Liver (tissue), 9 donors: Measurements from ENCODE around the gene XXYLT1. TPM values are rescaled to one million over a fixed set of nuclear protein-coding genes. Genes with fewer than 3 reads are reported as not detected.

Experiments
- DNase-seq: peaks from one replicate; pipeline ENCODE4 v3.0.0-alpha.2; 2017; ENCODE audit warnings: low spot score
- H3K27ac ChIP-seq, 2 donors: one replicate each; pipeline ENCODE4 v1.7.0; 2013; ENCODE audit warnings: inconsistent platforms in 2 of 2, low read length in 2 of 2, control low read depth in 1 of 2, low read depth in 1 of 2, mild to moderate bottlenecking in 1 of 2
- H3K27me3 ChIP-seq, 4 donors: one replicate each; pipeline versions ENCODE4 v1.6.1 to v1.7.0; 2013; ENCODE audit warnings: low read length in 3 of 4, inconsistent platforms in 1 of 4, mild to moderate bottlenecking in 1 of 4, moderate library complexity in 1 of 4; ENCODE audit not compliant: control insufficient read depth in 4 of 4, insufficient read depth in 4 of 4
- H3K36me3 ChIP-seq, 4 donors: one replicate each; pipeline versions ENCODE4 v1.6.1 to v1.7.0; 2013; ENCODE audit warnings: low read length in 3 of 4, mild to moderate bottlenecking in 3 of 4, low read depth in 1 of 4, moderate library complexity in 1 of 4; ENCODE audit not compliant: control insufficient read depth in 4 of 4, insufficient read depth in 3 of 4
- H3K4me1 ChIP-seq, 4 donors: one replicate each; pipeline versions ENCODE4 v1.6.1 to v1.7.0; 2013; ENCODE audit warnings: low read length in 3 of 4, mild to moderate bottlenecking in 3 of 4, moderate library complexity in 1 of 4; ENCODE audit not compliant: control insufficient read depth in 4 of 4, insufficient read depth in 4 of 4
- H3K4me3 ChIP-seq, 3 donors: one replicate each; pipeline versions ENCODE4 v1.6.1 to v1.7.0; 2013; ENCODE audit warnings: low read length in 3 of 3, control low read depth in 1 of 3, low read depth in 1 of 3, mild to moderate bottlenecking in 1 of 3
- H3K9ac ChIP-seq, 2 donors: one replicate each; pipeline ENCODE4 v1.7.0; 2013; ENCODE audit warnings: low read length in 2 of 2, mild to moderate bottlenecking in 2 of 2, moderate library complexity in 2 of 2, control low read depth in 1 of 2, low read depth in 1 of 2
- H3K9me3 ChIP-seq, 4 donors: one replicate each; pipeline versions ENCODE4 v1.6.1 to v1.7.0; 2013; ENCODE audit warnings: low read length in 3 of 4; ENCODE audit not compliant: control insufficient read depth in 4 of 4
- ATF3 ChIP-seq: IDR thresholded peaks from 2 replicates; pipeline ENCODE4 v1.6.1; 2016; ENCODE audit warnings: antibody characterized with exemption
- CTCF ChIP-seq: fragments of 150-350 bp; IDR thresholded peaks from 2 replicates; pipeline ENCODE4 v1.5.1; 2017; ENCODE audit warnings: improper control_type of control experiment, low read depth, low read length; ENCODE audit not compliant: missing input control
- EGR1 ChIP-seq, 2 donors: IDR thresholded peaks; 2 replicates each; pipeline ENCODE4 v1.6.1; 2016 to 2018; ENCODE audit warnings: antibody characterized with exemption in 2 of 2, low read depth in 2 of 2
- FOXA1 ChIP-seq: IDR thresholded peaks from 2 replicates; pipeline ENCODE4 v1.6.1; 2016; ENCODE audit warnings: antibody characterized with exemption
- FOXA2 ChIP-seq: IDR thresholded peaks from 2 replicates; pipeline ENCODE4 v1.6.1; 2016; ENCODE audit warnings: antibody characterized with exemption
- GABPA ChIP-seq, 2 donors: IDR thresholded peaks in 1 of 2; conservative IDR thresholded peaks in 1 of 2; 2 replicates each; pipeline ENCODE4 v1.6.1; 2016; ENCODE audit warnings: antibody characterized with exemption in 2 of 2, mild to moderate bottlenecking in 1 of 2, moderate library complexity in 1 of 2
- HNF4A ChIP-seq, 2 donors: conservative IDR thresholded peaks; 2 replicates each; pipeline ENCODE4 v1.6.1; 2016; ENCODE audit warnings: antibody characterized with exemption in 2 of 2, mild to moderate bottlenecking in 2 of 2
- HNF4G ChIP-seq: IDR thresholded peaks from 2 replicates; pipeline ENCODE4 v1.6.1; 2016; ENCODE audit warnings: antibody characterized with exemption
- JUND ChIP-seq, 2 donors: IDR thresholded peaks; 2 replicates each; pipeline ENCODE4 v1.6.1; 2016; ENCODE audit warnings: antibody characterized with exemption in 2 of 2
- MAX ChIP-seq: IDR thresholded peaks from 2 replicates; pipeline ENCODE4 v1.6.1; 2016; ENCODE audit warnings: antibody characterized with exemption
- NR2F2 ChIP-seq: IDR thresholded peaks from 2 replicates; pipeline ENCODE4 v1.6.1; 2016; ENCODE audit warnings: antibody characterized with exemption
- RAD21 ChIP-seq, 2 donors: IDR thresholded peaks; 2 replicates each; pipeline ENCODE4 v1.6.1; 2016; ENCODE audit warnings: antibody characterized with exemption in 2 of 2, mild to moderate bottlenecking in 2 of 2
- REST ChIP-seq: IDR thresholded peaks from 2 replicates; pipeline ENCODE4 v1.6.1; 2016; ENCODE audit warnings: antibody characterized with exemption, mild to moderate bottlenecking
- RXRA ChIP-seq, 2 donors: IDR thresholded peaks; 2 replicates each; pipeline ENCODE4 v1.6.1; 2017 to 2018; ENCODE audit warnings: antibody characterized with exemption in 2 of 2, mild to moderate bottlenecking in 1 of 2
- SP1 ChIP-seq: IDR thresholded peaks from 2 replicates; pipeline ENCODE4 v1.6.1; 2018; ENCODE audit warnings: antibody characterized with exemption, mild to moderate bottlenecking
- TAF1 ChIP-seq: conservative IDR thresholded peaks from 2 replicates; pipeline ENCODE4 v1.6.1; 2016; ENCODE audit warnings: antibody characterized with exemption, mild to moderate bottlenecking
- YY1 ChIP-seq: IDR thresholded peaks from 2 replicates; pipeline ENCODE4 v1.6.1; 2016; ENCODE audit warnings: antibody characterized with exemption, mild to moderate bottlenecking
- ZBTB33 ChIP-seq: IDR thresholded peaks from 2 replicates; pipeline ENCODE4 v1.6.1; 2016; ENCODE audit warnings: antibody characterized with exemption
- WGBS: extraction: QIAGEN DNeasy Blood & Tissue Kit; methylation state at CpG from one replicate; pipeline ENCODE4 v1.1.7; 2013; 5-methylcytosine and 5-hydroxymethylcytosine counted together
- polyA plus RNA-seq, 2 donors: library from polyadenylated mRNA; stranded (reverse) in 1 of 2; unstranded in 1 of 2; fragments of 200-250 nt in 1 of 2; fragments of >200 nt in 1 of 2; fragmentation: Nextera tagmentation in 1 of 2; extraction: Ambion mirVana in 1 of 2; gene quantifications; one replicate each; pipeline versions ENCODE4 v1.2.1 to v1.2.3, GENCODE V29; 2013 to 2015
- total RNA-seq, 2 donors: library from RNA; depleted of rRNA; stranded (reverse); fragments of >200 nt; gene quantifications; one replicate each; pipeline ENCODE4 v1.2.3, GENCODE V29; 2014
- donor health status: healthy.
- donor health status: healthy.
- donor health status: healthy.
- donor health status: healthy.
- donor health status: healthy.

The XXYLT1 gene
- total and polyA plus RNA-seq, 4 donors: 0.93 to 7.6 (median 2.8) TPM

GRCh38 chr3:195213639-195214315, 57.2 kb downstream of the XXYLT1 start:
- H3K4me3 ChIP-seq: no peak overlapping the region
- H3K9ac ChIP-seq: no peak overlapping the region
- H3K36me3 ChIP-seq: no peaks in the 10 kb centered on the region
- peaks cover 0 to 9% (median 0%) of the 10 kb centered on the region in 4 donors for H3K4me1 ChIP-seq
- no peaks in the 10 kb centered on the region for H3K9me3 ChIP-seq
- DNase-seq: no peak
- WGBS: 92% methylated on average over 9 of the region's 9 CpGs
- no peak overlapping the region for H3K27ac ChIP-seq
- H3K27me3 ChIP-seq: no peaks in the 10 kb centered on the region
- TF ChIP-seq HNF4A (conservative IDR thresholded peaks at IDR 0.05): no peak
- TF ChIP-seq RXRA (IDR thresholded peaks at IDR 0.05): no peak
- TF ChIP-seq SP1: no peak
- no peak for TF ChIP-seq ATF3
- TF ChIP-seq HNF4G: no peak
- TF ChIP-seq REST: no peak
- TF ChIP-seq MAX: no peak
- TF ChIP-seq RAD21 (IDR thresholded peaks at IDR 0.05): no peak
- TF ChIP-seq GABPA (IDR thresholded peaks at IDR 0.05 in 1 of 2, conservative IDR thresholded peaks at IDR 0.05 in 1 of 2): no peak
- TF ChIP-seq FOXA1: no peak
- TF ChIP-seq FOXA2: no peak
- no peak for TF ChIP-seq JUND (IDR thresholded peaks at IDR 0.05)
- TF ChIP-seq NR2F2: no peak
- no peak for TF ChIP-seq TAF1
- TF ChIP-seq EGR1 (IDR thresholded peaks at IDR 0.05; ENCODE audit: low read depth in 2 of 2): no peak
- TF ChIP-seq YY1: no peak
- TF ChIP-seq CTCF: no peak
- no peak for TF ChIP-seq ZBTB33
